K562 (cell line): Measurements from ENCODE around the gene TWSG1. TPM values are rescaled to one million over a fixed set of nuclear protein-coding genes. Genes with fewer than 3 reads are reported as not detected.

Source experiments
- ATAC-seq: fragments of 200-7000 bp; cut with Tn5 transposase; 3 replicates; pipeline ENCODE4 v1.9.1; 2020; ENCODE audit warnings: moderate library complexity
- BruUV-seq: library from RNA; stranded (reverse); fragments of 400-500 nt; replicated peaks from 2 replicates; lab custom pipeline; 2021; lab: Mats Ljungman, UMichigan
- CTCF ChIA-PET: fragments of 300-600 bp; formaldehyde crosslinking; extraction: SDS; loops from one replicate; lab custom pipeline; 2021; ENCODE audit warnings: low intra/inter-chr PET ratio; lab: Yijun Ruan, JAX
- POLR2A ChIA-PET: fragments of 300-600, 350-650 bp; sonication (Branson Sonifier 250); formaldehyde crosslinking; extraction: SDS; loops from one replicate; lab custom pipeline; 2021; ENCODE audit warnings: antibody characterized with exemption, inconsistent platforms; lab: Yijun Ruan, JAX
- DNase-seq, 4 experiments: peaks; one replicate each; pipeline versions ENCODE4 v3.0.0 to v3.0.0-alpha.2; 2011 to 2018; ENCODE audit warnings: low spot score in 3 of 4, mixed read lengths in 3 of 4; ENCODE audit errors: extremely low read depth in 1 of 4
- FAIRE-seq: peaks from 2 replicates; lab custom pipeline; 2011; peaks lifted over from hg19 to GRCh38; lab: Jason Lieb, UNC
- H2AFZ ChIP-seq: 2 replicates; pipeline ENCODE4 v1.6.0; 2011; ENCODE audit warnings: low read depth, low read length, control low read depth, inconsistent platforms
- H3K27ac ChIP-seq: fragments of 200-600 bp; 3 replicates; pipeline ENCODE4 v1.8.0; 2011; ENCODE audit warnings: low read depth, mild to moderate bottlenecking, control low read depth, inconsistent platforms, low read length, moderate library complexity, mixed read lengths; ENCODE audit errors: extremely low read depth
- H3K27me3 ChIP-seq, 2 experiments: fragments of 300-600 bp in 1 of 2; 2 replicates in 1 of 2; 3 replicates in 1 of 2; pipeline versions ENCODE4 v1.6.0 to v1.8.0; 2011; ENCODE audit warnings: inconsistent platforms in 2 of 2, low read length in 2 of 2, mild to moderate bottlenecking in 1 of 2, mixed read lengths in 1 of 2, moderate library complexity in 1 of 2; ENCODE audit not compliant: control insufficient read depth in 2 of 2, insufficient read depth in 2 of 2
- H3K36me3 ChIP-seq: fragments of 300-600 bp; 3 replicates; pipeline ENCODE4 v1.8.0; 2011; ENCODE audit warnings: mild to moderate bottlenecking, low read length, inconsistent platforms; ENCODE audit not compliant: control insufficient read depth, insufficient read depth
- H3K4me1 ChIP-seq, 2 experiments: fragments of 200-600 bp in 1 of 2; replicated peaks in 1 of 2; 2 replicates in 1 of 2; 3 replicates in 1 of 2; pipeline versions ENCODE4 v1.5.1 to v1.8.0; 2011; ENCODE audit warnings: inconsistent platforms in 2 of 2, low read length in 2 of 2, mild to moderate bottlenecking in 1 of 2, mixed read lengths in 1 of 2, moderate library complexity in 1 of 2; ENCODE audit not compliant: control insufficient read depth in 2 of 2, insufficient read depth in 2 of 2
- H3K4me2 ChIP-seq: 2 replicates; pipeline ENCODE4 v1.6.1; 2011; ENCODE audit warnings: low read length, control low read depth, inconsistent platforms, mixed read lengths; ENCODE audit not compliant: insufficient read depth
- H3K4me3 ChIP-seq: fragments of 200-600 bp; sonication (generic), shearing (Covaris generic); 2 replicates; pipeline ENCODE4 v1.5.1; 2016; ENCODE audit warnings: control low read depth, inconsistent platforms
- H3K79me2 ChIP-seq: fragments of 200-600 bp; 3 replicates; pipeline ENCODE4 v1.8.0; 2011; ENCODE audit warnings: low read length, inconsistent platforms; ENCODE audit not compliant: control insufficient read depth, insufficient read depth
- H3K9ac ChIP-seq, 2 experiments: 2 replicates each; pipeline versions ENCODE4 v1.6.0 to v1.6.1; 2011; ENCODE audit warnings: low read depth in 2 of 2, low read length in 2 of 2, control low read depth in 1 of 2, inconsistent platforms in 1 of 2, mild to moderate bottlenecking in 1 of 2, mixed read lengths in 1 of 2; ENCODE audit not compliant: insufficient read depth in 1 of 2
- H3K9me1 ChIP-seq: one replicate; pipeline ENCODE4 v1.6.0; 2011; ENCODE audit warnings: inconsistent platforms, mild to moderate bottlenecking, low read length, moderate library complexity; ENCODE audit not compliant: control insufficient read depth, insufficient read depth
- H3K9me3 ChIP-seq: replicated peaks from 2 replicates; pipeline ENCODE4 v1.5.1; 2011; ENCODE audit warnings: low read depth, low read length, inconsistent platforms; ENCODE audit not compliant: control insufficient read depth, insufficient read depth
- H4K20me1 ChIP-seq: replicated peaks from 2 replicates; pipeline ENCODE4 v1.6.1; 2011; ENCODE audit warnings: low read length, inconsistent platforms, mixed read lengths; ENCODE audit not compliant: control insufficient read depth, insufficient read depth
- MECOM ChIP-seq: fragments of 250-450 bp; sonication (Bioruptor Pico); IDR thresholded peaks from 2 replicates; pipeline ENCODE4 v1.8.0; 2022; ENCODE audit warnings: inconsistent platforms
- TGIF2 ChIP-seq: sonication (generic); formaldehyde crosslinking; IDR thresholded peaks from 2 replicates; pipeline ENCODE4 v1.8.1; 2022; ENCODE audit warnings: mild to moderate bottlenecking, missing genetic modification reagents, moderate library complexity
- ZNF277 ChIP-seq: fragments of 250-450 bp; sonication (Bioruptor Pico); IDR thresholded peaks from 2 replicates; pipeline ENCODE4 v1.8.0; 2022; ENCODE audit warnings: inconsistent platforms, mild to moderate bottlenecking, moderate library complexity, borderline replicate concordance
- WGBS: fragments of 100-300 bp; shearing (Covaris generic); methylation state at CpG from one replicate; pipeline ENCODE4 v1.1.6; 2016; ENCODE audit warnings: low coverage, mixed read lengths; ENCODE audit not compliant: insufficient coverage; ENCODE audit errors: missing lambda C conversion rate; 5-methylcytosine and 5-hydroxymethylcytosine counted together
- in situ Hi-C: fragments of 300-500 bp; cut with MboI; formaldehyde crosslinking; loops from 4 replicates; pipeline ENCODE4 v1.15.0; 2018; ENCODE audit warnings: inconsistent platforms, mixed read lengths
- intact Hi-C: fragments of 100-400 bp; cut with micrococcal nuclease; formaldehyde crosslinking; loops from 2 replicates; pipeline ENCODE4 v1.14.2; 2022
- polyA plus RNA-seq, 8 experiments: library from polyadenylated mRNA; depleted of rRNA in 4 of 8; stranded (reverse) in 5 of 8; unstranded in 3 of 8; fragments of >200 nt; fragmentation: Nextera tagmentation in 2 of 8; fragmentation: Illumina TruSeq in 1 of 8; extraction: Ambion mirVana in 2 of 8; extraction: Trizol in 1 of 8; gene quantifications; 2 replicates each; pipeline versions ENCODE4 v1.2.1 to v1.2.3, GENCODE V29; 2011 to 2014; ENCODE audit warnings: inconsistent platforms in 1 of 8, missing spikeins in 1 of 8
- total RNA-seq, 7 experiments: library from RNA; depleted of rRNA in 6 of 7; stranded (reverse); fragments of >200 nt in 6 of 7; fragmentation: Illumina TruSeq in 2 of 7; extraction: Trizol in 2 of 7; gene quantifications; 2 replicates each; pipeline versions ENCODE4 v1.2.1 to v1.2.3, GENCODE V29; 2011 to 2021; ENCODE audit warnings: low replicate concordance in 1 of 7
- TF ChIP-seq, protein P1 (sequence below): fragments of 250-450 bp; sonication (Bioruptor Pico); IDR thresholded peaks from 2 replicates; pipeline ENCODE4 v1.5.0; 2021; ENCODE audit warnings: mild to moderate bottlenecking, borderline replicate concordance
- TF ChIP-seq, protein P2 (sequence below), 2 experiments: fragments of 450-650 bp in 1 of 2; sonication (generic) in 1 of 2; formaldehyde crosslinking in 1 of 2; IDR thresholded peaks; 2 replicates each; pipeline versions ENCODE4 v1.7.1 to v1.9.0; 2016 to 2022; ENCODE audit warnings: inconsistent platforms in 1 of 2, mild to moderate bottlenecking in 1 of 2, missing genetic modification reagents in 1 of 2
- TF ChIP-seq, protein P3 (sequence below): fragments of 250-450 bp; sonication (Bioruptor Pico); IDR thresholded peaks from 2 replicates; pipeline ENCODE4 v1.8.0; 2021; ENCODE audit warnings: mild to moderate bottlenecking, moderate library complexity

The TWSG1 gene
- total and polyA plus RNA-seq, 9 of the 15 experiments (the other 6 are each of a cell fraction or from before 2014, with no cell fraction given), result 10.4 to 37.2 (median 25.1) TPM

DNA sequence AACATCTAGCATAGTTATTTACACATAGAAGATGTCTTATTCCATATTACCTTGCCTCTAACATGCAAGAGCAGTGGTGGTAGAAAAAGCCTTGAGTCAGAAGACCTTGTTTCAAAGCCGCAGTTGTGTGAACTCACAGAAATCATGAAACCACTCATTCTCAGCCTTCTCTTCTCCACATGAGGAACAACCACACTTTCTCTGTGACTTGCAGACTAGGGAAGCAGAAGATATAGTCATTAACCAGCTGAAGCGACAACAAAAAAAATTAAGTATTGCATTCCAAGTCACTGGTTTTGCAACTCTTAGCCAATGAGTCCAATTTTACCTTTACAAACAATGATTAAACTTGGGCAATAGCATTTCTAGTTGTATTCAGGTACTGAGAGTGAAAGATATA, 19.0 kb downstream of the TWSG1 start:
- H3K36me3 ChIP-seq, result no peaks in the 10 kb centered on the region
- DNase-seq (no peak), ATAC-seq (no peak), FAIRE-seq (no peak)
- no peaks in the 10 kb centered on the region for H3K9me1 ChIP-seq
- no TSS peak for BruUV-seq
- H3K4me1 ChIP-seq, result no peaks in the 10 kb centered on the region
- H3K4me3 ChIP-seq, result no peak overlapping the region
- no peaks in the 10 kb centered on the region for H4K20me1 ChIP-seq
- WGBS, result 92% methylated on average over 2 of the region's 2 CpGs
- no peaks in the 10 kb centered on the region for H3K27me3 ChIP-seq
- H3K9me3 ChIP-seq, result no peaks in the 10 kb centered on the region
- H3K79me2 ChIP-seq, result peaks cover 7% of the 10 kb centered on the region; the same call in 2 of the 3 replicates
- H3K9ac ChIP-seq, result no peak overlapping the region
- in situ Hi-C loops (no loop called here), intact Hi-C loops (no loop called here)
- ChIA-PET CTCF (no interaction called here), POLR2A (interaction anchor here (0.6 to 0.9 kb wide), 2 partner anchors 12 to 24 kb away, joined by 3 read pairs; no protein-coding TSS in a partner anchor)
- H2AFZ ChIP-seq, result no peak overlapping the region
- no peak overlapping the region for H3K27ac ChIP-seq
- no peak overlapping the region for H3K4me2 ChIP-seq
- TF ChIP-seq TGIF2 (no peak), MECOM (CRISPR knock-in tag) (no peak), ZNF277 (CRISPR knock-in tag) (no peak)
- TF ChIP-seq, protein P1, sequence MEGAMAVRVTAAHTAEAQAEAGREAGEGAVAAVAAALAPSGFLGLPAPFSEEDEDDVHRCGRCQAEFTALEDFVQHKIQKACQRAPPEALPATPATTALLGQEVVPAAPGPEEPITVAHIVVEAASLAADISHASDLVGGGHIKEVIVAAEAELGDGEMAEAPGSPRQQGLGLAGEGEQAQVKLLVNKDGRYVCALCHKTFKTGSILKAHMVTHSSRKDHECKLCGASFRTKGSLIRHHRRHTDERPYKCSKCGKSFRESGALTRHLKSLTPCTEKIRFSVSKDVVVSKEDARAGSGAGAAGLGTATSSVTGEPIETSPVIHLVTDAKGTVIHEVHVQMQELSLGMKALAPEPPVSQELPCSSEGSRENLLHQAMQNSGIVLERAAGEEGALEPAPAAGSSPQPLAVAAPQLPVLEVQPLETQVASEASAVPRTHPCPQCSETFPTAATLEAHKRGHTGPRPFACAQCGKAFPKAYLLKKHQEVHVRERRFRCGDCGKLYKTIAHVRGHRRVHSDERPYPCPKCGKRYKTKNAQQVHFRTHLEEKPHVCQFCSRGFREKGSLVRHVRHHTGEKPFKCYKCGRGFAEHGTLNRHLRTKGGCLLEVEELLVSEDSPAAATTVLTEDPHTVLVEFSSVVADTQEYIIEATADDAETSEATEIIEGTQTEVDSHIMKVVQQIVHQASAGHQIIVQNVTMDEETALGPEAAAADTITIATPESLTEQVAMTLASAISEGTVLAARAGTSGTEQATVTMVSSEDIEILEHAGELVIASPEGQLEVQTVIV (CRISPR knock-in tag), result no peak
- TF ChIP-seq, protein P2, sequence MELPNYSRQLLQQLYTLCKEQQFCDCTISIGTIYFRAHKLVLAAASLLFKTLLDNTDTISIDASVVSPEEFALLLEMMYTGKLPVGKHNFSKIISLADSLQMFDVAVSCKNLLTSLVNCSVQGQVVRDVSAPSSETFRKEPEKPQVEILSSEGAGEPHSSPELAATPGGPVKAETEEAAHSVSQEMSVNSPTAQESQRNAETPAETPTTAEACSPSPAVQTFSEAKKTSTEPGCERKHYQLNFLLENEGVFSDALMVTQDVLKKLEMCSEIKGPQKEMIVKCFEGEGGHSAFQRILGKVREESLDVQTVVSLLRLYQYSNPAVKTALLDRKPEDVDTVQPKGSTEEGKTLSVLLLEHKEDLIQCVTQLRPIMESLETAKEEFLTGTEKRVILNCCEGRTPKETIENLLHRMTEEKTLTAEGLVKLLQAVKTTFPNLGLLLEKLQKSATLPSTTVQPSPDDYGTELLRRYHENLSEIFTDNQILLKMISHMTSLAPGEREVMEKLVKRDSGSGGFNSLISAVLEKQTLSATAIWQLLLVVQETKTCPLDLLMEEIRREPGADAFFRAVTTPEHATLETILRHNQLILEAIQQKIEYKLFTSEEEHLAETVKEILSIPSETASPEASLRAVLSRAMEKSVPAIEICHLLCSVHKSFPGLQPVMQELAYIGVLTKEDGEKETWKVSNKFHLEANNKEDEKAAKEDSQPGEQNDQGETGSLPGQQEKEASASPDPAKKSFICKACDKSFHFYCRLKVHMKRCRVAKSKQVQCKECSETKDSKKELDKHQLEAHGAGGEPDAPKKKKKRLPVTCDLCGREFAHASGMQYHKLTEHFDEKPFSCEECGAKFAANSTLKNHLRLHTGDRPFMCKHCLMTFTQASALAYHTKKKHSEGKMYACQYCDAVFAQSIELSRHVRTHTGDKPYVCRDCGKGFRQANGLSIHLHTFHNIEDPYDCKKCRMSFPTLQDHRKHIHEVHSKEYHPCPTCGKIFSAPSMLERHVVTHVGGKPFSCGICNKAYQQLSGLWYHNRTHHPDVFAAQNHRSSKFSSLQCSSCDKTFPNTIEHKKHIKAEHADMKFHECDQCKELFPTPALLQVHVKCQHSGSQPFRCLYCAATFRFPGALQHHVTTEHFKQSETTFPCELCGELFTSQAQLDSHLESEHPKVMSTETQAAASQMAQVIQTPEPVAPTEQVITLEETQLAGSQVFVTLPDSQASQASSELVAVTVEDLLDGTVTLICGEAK (IDR thresholded peaks at IDR 0.05), result no peak
- TF ChIP-seq, protein P2 (CRISPR knock-in tag; IDR thresholded peaks at IDR 0.05), result no peak
- TF ChIP-seq, protein P3, sequence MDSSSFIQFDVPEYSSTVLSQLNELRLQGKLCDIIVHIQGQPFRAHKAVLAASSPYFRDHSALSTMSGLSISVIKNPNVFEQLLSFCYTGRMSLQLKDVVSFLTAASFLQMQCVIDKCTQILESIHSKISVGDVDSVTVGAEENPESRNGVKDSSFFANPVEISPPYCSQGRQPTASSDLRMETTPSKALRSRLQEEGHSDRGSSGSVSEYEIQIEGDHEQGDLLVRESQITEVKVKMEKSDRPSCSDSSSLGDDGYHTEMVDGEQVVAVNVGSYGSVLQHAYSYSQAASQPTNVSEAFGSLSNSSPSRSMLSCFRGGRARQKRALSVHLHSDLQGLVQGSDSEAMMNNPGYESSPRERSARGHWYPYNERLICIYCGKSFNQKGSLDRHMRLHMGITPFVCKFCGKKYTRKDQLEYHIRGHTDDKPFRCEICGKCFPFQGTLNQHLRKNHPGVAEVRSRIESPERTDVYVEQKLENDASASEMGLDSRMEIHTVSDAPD (CRISPR knock-in tag), result no peak
